PFSK-1 (cell line): ENCODE data around the gene CATSPER1.

ENCODE experiments used
- FOXP2 ChIP-seq: optimal IDR thresholded peaks from 2 replicates; pipeline ENCODE3; 2011; ENCODE audit warnings: borderline replicate concordance, control low read depth, inconsistent platforms; ENCODE audit not compliant: insufficient read depth; ENCODE audit errors: extremely low read length, extremely low read depth
- POLR2AphosphoS5 ChIP-seq: IDR thresholded peaks from 2 replicates; pipeline ENCODE4 v1.6.1; 2012; ENCODE audit warnings: low read depth, mild to moderate bottlenecking, control low read depth, low read length, moderate library complexity
- SIN3A ChIP-seq: IDR thresholded peaks from 2 replicates; pipeline ENCODE4 v1.6.1; 2012; ENCODE audit warnings: mild to moderate bottlenecking, low read length, moderate library complexity, borderline replicate concordance; ENCODE audit not compliant: insufficient read depth
- TAF1 ChIP-seq: IDR thresholded peaks from 2 replicates; pipeline ENCODE4 v1.6.1; 2012; ENCODE audit warnings: low read length, control low read depth, borderline replicate concordance; ENCODE audit not compliant: insufficient read depth

- TF ChIP-seq TAF1 (no peak), POLR2AphosphoS5 (no peak), SIN3A (no peak), FOXP2 (no peak)
These were observed 38.9 kb downstream of the CATSPER1 start for GRCh38 chr11:65987336-65987735.
